HG02642 (cell line): Measurements from ENCODE around the gene NPIPA5.
"Not testable (repeated sequence)": the region's sequence is repeated elsewhere in the genome, so short reads cannot be mapped to it uniquely, and the experiment has no call there.

Experiments used
- ATAC-seq: cut with Tn5 transposase; IDR thresholded peaks from one replicate; pipeline ENCODE4 v1.9.1; 2021; ENCODE audit warnings: mild to moderate bottlenecking; ENCODE audit not compliant: unreplicated experiment, poor library complexity

The NPIPA5 gene

DNA sequence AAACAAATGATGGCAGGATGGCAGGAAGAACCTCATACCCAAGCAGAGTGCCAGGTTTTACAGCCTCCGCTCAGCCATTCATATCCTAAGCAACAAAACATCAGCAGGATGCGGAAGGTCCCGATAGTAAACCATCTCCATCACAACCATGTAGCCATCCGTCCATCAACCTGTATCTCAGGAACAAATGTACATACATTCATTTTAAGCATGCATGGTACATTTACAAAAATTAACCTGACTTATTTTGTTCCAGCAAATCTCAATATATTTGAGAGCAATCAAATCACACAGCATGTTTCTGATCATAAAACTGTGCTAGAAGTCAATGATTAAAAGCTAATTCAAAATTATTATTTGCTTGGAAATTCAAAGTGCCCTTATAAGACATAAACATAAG lies at the start of gene NPIPA5:
Gene NPIPA5, minus strand, starts transcription at position 101 of the 400 bp plus-strand sequence. Its CDS starts 0 bp downstream, at position 101.
- ATAC-seq = not testable (repeated sequence)

DNA sequence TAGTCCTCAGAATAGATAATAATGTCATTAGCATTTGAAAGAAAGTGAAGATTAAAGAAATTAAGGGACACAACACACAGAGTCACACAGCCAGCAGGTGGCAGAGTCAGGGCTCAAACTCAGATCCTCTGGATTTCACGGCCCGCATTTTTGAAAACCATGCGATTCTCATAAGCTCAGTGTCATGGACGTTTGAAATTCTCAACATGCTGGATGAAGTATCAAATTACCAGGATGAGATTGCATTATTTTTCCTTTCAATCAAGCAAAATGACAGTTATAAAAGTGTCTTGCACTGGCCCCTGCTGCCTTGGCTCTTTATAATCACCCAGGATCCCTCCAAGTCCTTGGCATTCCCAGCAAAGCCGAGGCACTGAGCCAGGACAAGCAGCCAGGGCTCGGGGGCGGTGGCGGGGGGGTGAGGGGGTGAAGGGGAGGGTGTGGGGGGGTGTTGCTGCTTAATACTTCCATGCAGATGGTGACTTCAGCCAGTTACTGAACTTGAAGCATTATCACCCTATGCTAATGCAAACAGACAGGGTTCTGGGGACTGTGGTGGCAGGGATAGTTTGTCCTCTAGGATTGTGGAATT lies 49.6 kb upstream of the NPIPA5 start:
- no peak for ATAC-seq

DNA sequence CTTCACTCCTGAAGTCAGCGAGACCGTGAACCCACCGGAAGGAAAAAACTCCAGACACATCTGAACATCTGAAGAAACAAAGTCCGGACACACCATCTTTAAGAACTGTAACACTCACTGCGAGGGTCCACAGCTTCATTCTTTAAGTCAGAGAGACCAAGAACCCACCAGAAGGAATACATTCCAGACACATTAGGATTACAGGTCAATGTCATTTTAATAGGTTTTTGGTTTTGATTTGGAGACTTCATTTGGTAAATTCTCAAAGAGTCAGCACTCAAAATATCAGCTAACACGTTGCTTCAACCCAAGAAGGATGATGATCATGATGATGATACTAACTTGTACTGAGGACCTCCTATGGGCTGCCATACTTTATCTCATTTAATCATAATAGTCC lies 48.7 kb upstream of the NPIPA5 start:
- ATAC-seq = no peak

DNA sequence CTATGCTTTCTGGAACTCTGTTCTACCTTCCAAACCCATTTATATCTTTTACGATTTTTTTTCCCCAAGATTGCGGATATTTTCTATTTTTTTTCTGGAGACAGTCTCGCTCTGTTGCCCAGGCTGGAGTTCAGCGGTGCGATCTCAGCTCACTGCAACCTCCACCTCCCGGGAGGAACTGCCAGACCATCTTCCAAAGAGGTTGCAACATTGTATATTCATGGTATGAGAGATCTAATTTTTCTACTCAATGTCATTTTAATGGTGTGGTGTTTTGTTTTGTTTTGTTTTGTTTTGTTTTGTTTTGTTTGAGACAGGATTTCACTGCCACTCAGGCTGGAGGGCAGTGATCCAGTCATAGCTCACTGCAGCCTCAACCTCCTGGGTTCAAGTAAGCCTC lies 47.8 kb upstream of the NPIPA5 start:
- ATAC-seq = no peak

DNA sequence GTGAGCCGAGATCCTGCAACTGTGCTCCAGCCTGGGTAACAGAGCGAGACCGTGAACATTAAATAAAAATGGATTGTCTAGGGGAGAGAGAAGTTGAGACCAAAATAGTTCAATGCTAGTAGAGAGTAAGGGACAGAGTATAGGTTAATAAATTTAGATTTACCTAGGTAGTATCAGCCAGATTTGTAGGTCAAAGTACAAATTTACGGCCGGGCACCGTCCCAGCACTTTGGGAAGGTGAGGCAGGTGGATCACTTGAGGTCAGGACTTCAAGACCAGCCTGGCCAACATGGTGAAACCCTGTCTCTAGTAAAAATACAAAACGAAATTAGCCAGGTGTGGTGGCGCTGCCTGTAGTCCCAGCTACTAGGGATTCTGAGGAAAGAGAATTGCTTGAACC lies 44.1 kb upstream of the NPIPA5 start:
- no peak for ATAC-seq

DNA sequence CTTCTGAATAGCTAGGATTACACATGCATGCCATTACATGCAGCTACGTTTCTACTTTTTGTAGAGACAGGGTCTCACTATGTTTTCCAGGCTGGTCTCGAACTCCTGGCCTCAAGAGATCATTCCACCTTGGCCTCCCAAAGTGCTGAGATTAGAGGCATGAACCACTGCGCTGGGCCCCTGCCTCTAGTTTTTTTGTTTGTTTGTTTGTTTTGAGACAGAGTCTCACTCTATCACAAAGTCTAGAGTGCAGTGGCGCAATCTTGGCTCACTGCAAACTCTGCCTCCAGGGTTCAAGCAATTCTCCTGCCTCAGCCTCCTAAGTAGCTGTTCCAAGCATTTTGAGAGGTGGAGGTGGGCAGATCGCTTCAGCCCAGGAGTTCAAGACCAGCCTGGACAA lies 43.6 kb upstream of the NPIPA5 start:
- ATAC-seq = not testable (repeated sequence)

DNA sequence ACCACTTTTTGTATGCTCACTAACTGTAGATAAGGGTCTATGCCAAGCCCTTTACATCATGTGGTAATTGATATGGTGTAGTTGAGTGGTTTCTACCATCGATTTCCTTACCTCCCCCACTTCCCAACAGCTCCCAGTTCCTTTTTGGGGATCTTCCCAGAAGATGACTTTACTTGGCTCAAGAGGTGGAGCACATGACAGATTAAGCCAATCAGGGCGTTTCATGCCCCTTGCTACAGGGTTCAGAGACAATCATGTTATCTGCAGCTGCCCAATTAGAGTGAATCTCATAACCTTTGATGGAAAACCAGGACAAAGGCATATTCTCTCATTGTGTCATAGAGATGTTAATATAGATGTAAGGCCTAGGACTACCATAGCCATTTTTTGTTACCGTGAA lies 40.1 kb upstream of the NPIPA5 start:
- no peak for ATAC-seq

DNA sequence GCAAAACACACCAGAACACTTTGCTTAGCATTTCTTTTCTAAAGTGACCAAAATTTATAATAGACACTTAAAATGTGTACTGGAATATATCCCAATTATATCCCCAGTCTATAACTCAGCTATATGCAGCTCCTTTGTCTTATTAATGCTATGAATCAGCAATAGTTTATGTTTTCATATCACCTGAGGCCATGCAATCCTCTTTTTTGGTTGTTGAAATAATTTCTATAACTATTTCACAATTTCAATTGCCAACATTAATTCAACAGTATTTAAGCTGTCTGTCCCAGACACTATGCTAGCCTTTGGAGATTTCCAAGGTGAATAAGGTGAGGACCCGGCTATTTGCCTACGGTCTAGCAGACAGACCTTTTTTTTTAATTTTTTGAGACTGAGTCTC lies 39.1 kb upstream of the NPIPA5 start:
- no peak for ATAC-seq

DNA sequence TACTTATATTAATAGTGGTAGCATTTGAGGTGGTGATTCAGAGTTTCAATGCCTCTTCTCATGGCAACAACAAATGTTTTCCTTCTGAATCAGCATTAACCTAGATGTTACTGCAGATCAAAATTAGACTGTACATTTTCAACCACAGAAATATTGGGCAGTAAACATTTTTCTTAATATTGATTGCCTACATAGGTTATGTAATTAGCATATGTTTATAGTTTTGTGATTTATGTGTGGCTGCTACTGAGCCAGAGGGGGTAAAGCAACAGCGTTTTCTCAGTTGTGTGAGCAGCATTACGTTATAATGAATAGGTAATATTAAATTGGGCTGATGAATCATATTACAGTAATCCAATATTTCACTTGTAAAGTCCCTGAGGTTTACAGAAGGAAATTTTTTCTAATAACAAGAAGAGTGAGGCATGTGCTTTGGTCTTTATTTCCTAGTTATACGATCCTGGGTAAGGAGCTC lies 37.5 kb upstream of the NPIPA5 start:
- ATAC-seq = no peak

DNA sequence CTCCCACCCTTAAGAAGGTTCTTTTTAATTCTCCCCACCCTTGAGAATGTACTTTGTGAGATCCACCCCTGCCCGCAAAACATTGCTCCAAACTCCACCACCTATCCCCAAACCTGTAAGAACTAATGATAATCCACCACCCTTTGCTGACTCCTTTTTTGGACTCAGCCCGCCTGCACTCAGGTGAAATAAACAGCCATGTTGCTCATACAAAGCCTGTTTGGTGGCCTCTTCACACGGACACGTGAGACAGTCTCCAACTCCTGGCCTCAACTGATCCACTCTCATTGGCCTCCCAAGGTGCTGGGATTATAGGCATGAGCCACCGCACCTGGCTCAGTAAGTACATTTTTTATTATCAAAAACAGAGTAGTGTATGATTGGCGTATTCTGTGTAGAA lies 31.4 kb upstream of the NPIPA5 start:
- not testable (repeated sequence) for ATAC-seq

DNA sequence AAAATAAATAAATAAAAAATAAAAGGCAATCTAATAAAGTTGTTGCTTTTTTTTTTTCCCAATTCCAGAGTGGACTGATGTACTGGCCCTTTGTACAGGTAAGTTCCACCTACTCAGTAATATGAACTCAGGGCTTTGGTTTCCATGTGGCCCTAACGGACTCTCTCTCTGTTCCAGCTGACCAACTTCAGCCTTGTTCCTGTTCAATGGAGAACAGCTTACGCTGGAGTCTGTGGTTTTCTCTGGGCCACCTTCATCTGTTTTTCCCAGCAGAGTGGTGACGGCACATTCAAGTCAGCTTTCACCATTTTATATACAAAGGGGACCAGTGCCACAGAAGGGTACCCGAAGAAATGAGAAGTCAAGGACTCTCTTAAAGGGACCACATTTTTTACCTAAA lies 29.7 kb upstream of the NPIPA5 start:
- ATAC-seq = not testable (repeated sequence)

DNA sequence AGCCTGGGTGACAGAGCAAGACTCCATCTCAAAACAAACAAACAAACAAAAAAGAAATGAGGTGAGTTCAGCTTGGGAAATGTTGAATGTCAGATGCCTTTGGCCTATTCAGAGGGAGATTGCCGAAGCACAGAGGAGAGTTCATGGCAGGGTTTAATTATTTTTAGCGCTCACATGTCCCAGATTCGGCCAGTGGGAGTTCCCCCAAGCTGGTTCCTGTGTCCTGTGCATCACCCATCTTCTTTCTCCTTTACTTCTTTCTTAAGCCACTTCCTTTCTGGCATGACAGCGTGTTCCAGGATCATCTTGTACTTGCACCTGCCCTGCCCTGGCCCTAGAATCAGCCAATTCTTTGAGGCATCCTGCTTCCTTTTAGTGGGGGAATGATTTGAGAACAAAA lies 26.7 kb upstream of the NPIPA5 start:
- ATAC-seq = no peak

DNA sequence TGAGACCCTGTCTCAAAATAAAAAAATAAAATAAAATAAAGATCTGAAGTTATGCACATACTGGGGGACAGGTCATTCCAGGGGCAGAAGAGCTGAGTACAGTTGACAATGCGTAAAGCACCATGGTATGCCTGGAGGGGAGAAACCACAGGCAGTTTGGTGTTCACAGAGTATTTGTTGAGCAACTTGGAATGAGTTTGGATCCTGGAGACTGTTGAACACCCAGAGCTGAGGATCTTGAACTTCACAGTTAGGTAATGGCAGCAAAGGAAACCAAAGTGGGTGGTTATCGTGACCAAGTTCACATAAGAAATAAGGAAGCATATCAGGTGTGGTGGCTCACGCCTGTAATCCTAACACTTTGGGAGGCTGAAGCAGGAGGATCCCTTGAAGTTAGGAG lies 26.0 kb upstream of the NPIPA5 start:
- not testable (repeated sequence) for ATAC-seq

DNA sequence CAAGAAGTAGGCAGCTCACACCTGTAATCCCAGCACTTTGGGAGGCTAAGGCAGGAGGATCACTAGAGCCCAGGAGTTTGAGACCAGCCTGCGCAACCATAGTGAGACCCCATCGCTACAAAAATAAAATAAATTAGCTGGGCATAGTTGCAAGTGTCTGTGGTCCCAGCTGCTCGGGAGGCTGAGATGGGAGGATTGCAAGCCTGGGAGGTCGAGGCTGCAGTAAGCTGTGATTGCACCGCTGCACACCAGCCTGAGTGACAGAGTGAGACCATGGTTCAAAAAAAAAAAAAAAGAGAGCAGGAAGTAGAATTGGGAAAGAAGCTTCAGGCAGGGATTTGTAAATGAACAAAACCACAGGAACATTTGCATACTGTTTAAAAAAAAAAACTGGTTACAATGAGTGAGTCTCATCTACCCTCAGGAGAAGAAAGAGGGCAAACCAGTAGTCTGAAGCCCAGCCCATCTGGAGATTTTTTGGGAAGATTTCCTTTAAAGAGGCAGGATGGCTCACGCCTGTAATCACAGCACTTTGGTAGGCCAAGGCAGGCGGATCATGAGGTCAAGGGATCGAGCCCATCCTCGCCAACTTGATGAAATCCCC lies 25.4 kb upstream of the NPIPA5 start:
- no peak for ATAC-seq

DNA sequence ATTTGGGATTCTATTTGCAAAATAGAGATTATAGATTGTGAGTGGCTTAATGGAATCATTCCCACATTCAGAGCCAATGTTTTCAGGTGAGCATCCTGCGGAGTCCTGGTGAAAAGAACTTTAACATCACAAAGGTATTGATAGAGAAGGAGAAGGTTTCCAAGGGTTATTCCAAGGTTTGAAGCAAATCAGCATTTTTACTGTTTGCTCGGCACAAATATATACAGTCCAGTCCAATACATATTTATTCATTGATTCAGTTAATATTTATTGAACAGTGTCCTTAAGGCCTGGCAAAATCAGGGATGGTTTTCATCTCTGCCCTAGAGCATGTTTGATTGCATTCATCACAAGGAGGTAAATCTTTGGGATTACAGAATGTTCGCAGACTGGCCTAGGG lies 23.9 kb upstream of the NPIPA5 start:
- no peak for ATAC-seq

DNA sequence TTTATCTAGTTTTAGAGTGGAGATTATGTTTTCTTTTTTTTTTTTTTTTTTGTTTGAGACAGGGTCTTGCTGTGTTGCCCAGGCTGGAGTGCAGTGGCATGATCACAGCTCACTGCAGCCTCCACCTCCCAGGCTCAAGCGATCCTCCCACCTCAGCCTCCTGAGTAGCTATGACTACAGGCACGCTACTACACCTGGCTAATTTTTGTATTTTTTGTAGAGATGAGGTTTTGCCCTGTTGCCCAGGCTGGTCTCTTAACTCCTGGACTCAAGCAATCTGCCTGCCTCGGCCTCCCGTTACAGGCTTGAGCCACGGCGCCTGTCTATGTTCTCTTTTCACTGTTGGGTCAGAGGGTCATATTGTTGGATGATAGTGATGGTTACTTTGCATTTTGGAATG lies 22.2 kb upstream of the NPIPA5 start:
- not testable (repeated sequence) for ATAC-seq

DNA sequence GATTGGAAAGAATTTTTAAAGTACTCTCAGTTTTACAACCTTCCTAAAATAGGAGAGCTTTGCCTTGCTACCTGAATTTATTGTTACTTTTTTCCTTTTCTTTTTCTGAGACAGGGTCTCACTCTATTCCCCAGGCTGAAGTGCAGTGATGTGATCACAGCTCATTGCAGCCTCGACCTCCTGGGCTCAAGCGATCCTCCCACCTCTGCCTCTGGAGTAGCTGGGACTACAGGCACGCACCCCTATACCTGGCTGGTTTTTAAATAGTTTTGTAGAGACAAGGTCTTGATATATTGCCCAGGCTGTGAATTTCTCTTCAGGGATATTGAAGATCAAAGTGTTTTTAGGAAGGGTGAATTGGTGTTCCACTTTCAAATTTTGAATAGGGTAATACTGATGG lies 21.2 kb upstream of the NPIPA5 start:
- no peak for ATAC-seq

DNA sequence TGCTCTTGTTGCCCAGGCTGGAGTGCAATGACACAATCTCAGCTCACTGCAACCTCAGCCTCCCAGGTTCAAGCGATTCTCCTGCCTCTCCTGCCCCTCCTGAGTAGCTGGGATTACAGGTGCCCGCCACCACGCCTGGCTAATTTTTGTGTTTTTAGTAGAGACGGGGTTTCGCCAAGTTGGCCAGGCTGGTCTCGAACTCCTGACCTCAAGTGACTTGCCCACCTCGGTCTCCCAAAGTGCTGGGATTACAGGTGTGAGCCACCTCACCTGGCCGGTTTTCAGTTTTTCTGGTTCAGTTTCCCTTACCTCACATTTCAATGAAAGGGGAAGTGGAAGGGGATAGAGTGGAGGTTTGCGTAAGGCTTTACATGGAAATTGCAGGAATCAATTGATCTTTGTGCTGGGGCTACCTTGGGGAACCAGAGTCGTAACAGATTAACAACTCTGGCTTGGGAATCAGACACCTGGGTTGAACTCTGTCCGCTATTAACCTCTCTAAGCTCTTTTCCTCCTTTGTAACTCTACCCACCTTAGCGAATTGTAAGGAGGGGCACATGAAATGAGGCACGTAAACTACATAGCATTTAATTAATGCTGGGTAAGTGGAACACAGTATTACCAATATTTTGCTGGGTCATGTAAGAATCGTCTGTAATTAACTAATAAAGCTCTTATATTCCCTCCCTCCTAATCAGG lies 20.7 kb upstream of the NPIPA5 start:
- ATAC-seq = no peak

DNA sequence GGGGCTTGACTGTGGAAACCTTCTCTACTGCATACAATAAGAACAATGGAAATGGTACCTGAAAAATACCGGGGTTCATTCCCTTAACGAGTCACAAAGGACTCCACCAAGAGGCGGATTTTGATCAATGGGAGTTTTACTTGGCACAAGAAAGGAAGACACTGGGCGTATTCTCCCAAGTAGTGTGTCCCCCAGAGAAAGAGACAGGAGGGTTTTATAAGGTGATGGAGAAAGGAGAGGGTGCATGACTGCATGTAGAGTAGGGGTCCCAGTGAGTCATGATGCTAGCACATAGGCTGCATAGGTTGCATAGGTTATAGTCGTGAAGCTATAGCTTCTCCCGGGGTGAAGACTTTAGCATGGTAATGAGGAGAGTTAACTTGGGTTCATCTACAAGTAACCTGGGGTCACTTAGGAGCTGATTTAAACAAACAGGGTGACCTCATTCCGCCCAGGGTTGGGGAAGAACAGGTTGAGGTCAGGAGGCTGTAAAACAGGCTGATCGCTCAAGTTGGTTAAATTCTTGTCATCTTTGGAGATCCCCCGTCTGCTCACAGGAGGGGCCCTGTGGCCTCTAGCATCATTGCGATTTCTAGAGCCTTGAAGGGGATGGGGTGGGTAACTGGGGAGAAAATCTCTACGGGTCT lies 19.0 kb upstream of the NPIPA5 start:
- no peak for ATAC-seq

DNA sequence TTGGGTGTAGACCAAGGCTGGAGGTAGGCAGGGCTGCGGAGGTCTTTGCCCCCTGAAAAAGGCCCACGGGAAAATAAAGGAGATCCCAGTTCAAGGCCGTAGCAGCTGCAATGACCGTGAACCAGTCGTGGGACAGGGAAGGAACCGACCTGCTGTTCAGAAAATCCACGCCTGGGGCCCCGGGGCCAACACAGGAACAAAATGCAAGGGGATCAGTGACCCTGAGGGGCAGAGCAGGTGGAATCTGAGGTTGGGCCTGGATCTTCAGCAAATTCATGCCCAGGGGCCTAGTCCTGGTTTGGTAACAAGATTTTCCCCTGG lies 18.4 kb upstream of the NPIPA5 start:
- not testable (repeated sequence) for ATAC-seq
